Measurements from ENCODE around the gene KRT40. TPM values are rescaled to one million over a fixed set of nuclear protein-coding genes. Genes with fewer than 3 reads are reported as not detected.

The KRT40 gene
- total and polyA plus RNA-seq, 9 donors = not detected

DNA sequence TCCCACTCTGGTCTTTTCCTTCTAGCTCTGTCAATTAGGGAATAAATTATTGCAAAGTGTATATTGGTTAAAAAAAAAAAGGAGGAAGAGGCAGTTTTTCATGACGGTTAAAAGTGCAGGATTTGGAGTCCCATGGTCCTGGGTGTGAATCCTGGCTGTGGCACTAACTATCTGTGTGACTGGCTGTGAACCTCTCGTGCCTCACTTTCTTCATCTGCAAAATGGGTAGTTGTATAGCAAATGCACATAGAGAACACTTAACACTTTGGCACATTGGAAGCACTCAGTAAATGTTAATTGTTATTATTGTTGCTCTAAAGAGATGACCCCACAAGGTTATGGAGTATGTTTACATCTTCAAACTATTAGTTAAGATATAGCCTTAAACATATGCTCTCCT is 36.2 kb downstream of the KRT40 start:
- intact Hi-C loops (cut with DNase I) = no loop called here
- Histone ChIP-seq H3K9me3 (no peaks in the 10 kb centered on the region), H3K27ac (no peak overlapping the region), H3K27me3 (no peaks in the 10 kb centered on the region), H3K4me1 (ENCODE audit: insufficient read depth) (peaks cover 2% of the 10 kb centered on the region), H3K4me3 (no peak overlapping the region), H3K36me3 (no peaks in the 10 kb centered on the region)
- DNase-seq = no peak
- 79 to 88% (median 85%) methylated on average over 2 of the region's 2 CpGs for WGBS, 3 donors
- no peak for TF ChIP-seq EP300 (IDR thresholded peaks at IDR 0.05)
- TF ChIP-seq, protein P1, sequence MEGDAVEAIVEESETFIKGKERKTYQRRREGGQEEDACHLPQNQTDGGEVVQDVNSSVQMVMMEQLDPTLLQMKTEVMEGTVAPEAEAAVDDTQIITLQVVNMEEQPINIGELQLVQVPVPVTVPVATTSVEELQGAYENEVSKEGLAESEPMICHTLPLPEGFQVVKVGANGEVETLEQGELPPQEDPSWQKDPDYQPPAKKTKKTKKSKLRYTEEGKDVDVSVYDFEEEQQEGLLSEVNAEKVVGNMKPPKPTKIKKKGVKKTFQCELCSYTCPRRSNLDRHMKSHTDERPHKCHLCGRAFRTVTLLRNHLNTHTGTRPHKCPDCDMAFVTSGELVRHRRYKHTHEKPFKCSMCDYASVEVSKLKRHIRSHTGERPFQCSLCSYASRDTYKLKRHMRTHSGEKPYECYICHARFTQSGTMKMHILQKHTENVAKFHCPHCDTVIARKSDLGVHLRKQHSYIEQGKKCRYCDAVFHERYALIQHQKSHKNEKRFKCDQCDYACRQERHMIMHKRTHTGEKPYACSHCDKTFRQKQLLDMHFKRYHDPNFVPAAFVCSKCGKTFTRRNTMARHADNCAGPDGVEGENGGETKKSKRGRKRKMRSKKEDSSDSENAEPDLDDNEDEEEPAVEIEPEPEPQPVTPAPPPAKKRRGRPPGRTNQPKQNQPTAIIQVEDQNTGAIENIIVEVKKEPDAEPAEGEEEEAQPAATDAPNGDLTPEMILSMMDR (IDR thresholded peaks at IDR 0.05) = no peak
- no peak for TF ChIP-seq POLR2A (IDR thresholded peaks at IDR 0.05)

DNA sequence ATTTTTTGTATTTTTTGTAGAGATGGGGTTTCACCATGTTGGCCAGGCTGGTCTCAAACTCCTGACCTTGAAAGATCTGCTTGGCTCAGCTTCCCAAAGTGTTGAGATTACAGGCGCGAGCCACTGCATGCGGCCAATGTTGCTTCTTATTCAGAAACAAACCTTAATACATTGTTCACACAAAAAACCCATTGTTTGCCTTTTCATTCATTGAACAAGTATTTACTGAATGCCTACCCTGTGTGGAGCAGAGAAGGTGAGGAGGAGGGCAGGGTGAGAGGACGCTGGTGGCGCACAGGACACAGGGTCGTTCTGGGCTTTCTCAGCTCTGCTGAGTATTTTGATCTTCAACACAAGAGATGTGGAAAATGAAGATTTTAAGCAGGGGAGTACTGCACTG is 38.7 kb downstream of the KRT40 start:
- H3K4me1 ChIP-seq (ENCODE audit: insufficient read depth) = peaks cover 2% of the 10 kb centered on the region
- TF ChIP-seq, protein P1 (IDR thresholded peaks at IDR 0.05) = no peak
- no peak for TF ChIP-seq POLR2A (IDR thresholded peaks at IDR 0.05)
- TF ChIP-seq EP300 (IDR thresholded peaks at IDR 0.05) = no peak
- H3K9me3 ChIP-seq = no peaks in the 10 kb centered on the region
- intact Hi-C loops (cut with DNase I) = no loop called here
- H3K36me3 ChIP-seq = no peaks in the 10 kb centered on the region
- 62 to 66% (median 64%) methylated on average over 6 of the region's 6 CpGs for WGBS, 3 donors
- H3K4me3 ChIP-seq = no peak overlapping the region
- H3K27me3 ChIP-seq = no peaks in the 10 kb centered on the region
- H3K27ac ChIP-seq = no peak overlapping the region
- DNase-seq = no peak

DNA sequence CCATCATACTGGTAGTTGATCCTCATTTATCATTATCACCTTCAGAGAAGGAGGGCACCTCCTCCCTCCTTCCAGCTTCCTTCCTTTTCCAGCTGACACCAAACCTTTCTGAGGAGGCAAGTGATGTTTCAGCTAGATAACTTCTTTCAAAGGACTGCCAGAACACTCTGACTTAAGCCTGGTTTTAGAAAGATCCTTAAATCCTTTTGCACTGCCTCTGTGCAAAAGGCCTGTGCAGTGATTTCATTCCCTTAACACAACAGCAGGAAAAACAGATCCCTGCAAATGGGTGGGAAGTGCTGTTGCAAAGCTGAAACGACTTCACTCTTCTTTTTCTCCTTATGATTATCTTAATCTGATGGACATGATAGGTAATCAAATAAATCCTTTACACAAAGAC is 39.6 kb downstream of the KRT40 start:
- H3K27me3 ChIP-seq = no peaks in the 10 kb centered on the region
- intact Hi-C loops (cut with DNase I) = no loop called here
- no peak overlapping the region for H3K27ac ChIP-seq
- WGBS, 3 donors = 40 to 62% (median 45%) methylated on average over 1 of the region's 1 CpG
- DNase-seq = no peak
- H3K4me1 ChIP-seq (ENCODE audit: insufficient read depth) = peaks cover 1% of the 10 kb centered on the region
- no peaks in the 10 kb centered on the region for H3K36me3 ChIP-seq
- TF ChIP-seq, protein P1 (IDR thresholded peaks at IDR 0.05) = no peak
- TF ChIP-seq EP300 (IDR thresholded peaks at IDR 0.05) = no peak
- TF ChIP-seq POLR2A (IDR thresholded peaks at IDR 0.05) = no peak
- H3K4me3 ChIP-seq = no peak overlapping the region
- no peaks in the 10 kb centered on the region for H3K9me3 ChIP-seq

DNA sequence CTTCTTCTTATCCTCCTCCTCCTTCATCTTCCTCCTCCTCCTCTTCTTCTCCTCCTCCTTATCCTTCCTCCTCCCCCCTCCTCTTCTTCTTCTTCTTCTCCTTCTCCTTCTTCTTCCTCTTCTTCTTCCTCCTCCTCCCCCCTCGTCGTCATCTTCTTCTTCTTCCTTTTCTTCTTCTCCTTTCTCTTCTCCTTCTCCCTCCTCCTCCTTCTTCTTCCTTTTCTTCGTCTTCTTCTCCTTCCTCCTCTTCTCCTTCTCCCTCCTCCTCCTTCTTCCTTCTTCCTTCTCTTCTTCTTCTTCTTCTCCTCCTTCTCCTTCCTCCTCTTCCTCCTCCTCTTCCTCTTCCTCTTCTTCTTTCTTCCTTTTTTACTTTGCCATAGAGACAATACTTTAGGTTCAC is 41.6 kb downstream of the KRT40 start:
- no peak overlapping the region for H3K27ac ChIP-seq
- no peaks in the 10 kb centered on the region for H3K27me3 ChIP-seq
- H3K4me1 ChIP-seq (ENCODE audit: insufficient read depth) = no peaks in the 10 kb centered on the region
- no peaks in the 10 kb centered on the region for H3K9me3 ChIP-seq
- intact Hi-C loops (cut with DNase I) = no loop called here
- H3K36me3 ChIP-seq = no peaks in the 10 kb centered on the region
- WGBS, 3 donors = 89 to 91% (median 89%) methylated on average over 3 of the region's 3 CpGs
- no peak for DNase-seq
- H3K4me3 ChIP-seq = no peak overlapping the region
- TF ChIP-seq, protein P1 (IDR thresholded peaks at IDR 0.05) = no peak
- TF ChIP-seq EP300 (IDR thresholded peaks at IDR 0.05) (no peak), POLR2A (IDR thresholded peaks at IDR 0.05) (no peak)

DNA sequence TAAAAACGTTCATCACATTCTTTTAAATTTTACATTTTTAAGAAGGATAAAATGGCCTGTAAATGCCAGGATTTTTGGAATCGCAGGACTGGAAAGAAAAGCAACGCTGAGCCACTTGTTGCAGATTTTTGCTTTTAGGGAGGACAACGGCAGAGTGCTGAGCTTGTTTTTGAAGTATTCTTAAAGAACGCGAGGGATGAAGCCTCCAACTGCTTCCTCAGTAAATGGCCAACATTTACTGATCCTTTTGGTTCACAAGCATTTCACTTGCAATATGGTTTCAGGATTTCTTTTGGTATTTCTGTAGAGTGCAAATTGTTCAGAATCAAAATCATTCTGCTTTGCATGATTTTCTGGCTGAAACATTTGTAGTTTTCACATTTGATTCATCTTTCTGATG is 43.9 kb downstream of the KRT40 start:
- WGBS, 3 donors = 68 to 76% (median 74%) methylated on average over 6 of the region's 6 CpGs
- TF ChIP-seq POLR2A (IDR thresholded peaks at IDR 0.05) = no peak
- TF ChIP-seq, protein P1 (IDR thresholded peaks at IDR 0.05) = no peak
- TF ChIP-seq EP300 (IDR thresholded peaks at IDR 0.05) = no peak
- intact Hi-C loops (cut with DNase I) = no loop called here
- Histone ChIP-seq H3K36me3 (no peaks in the 10 kb centered on the region), H3K9me3 (no peaks in the 10 kb centered on the region), H3K27me3 (no peaks in the 10 kb centered on the region), H3K4me3 (no peak overlapping the region), H3K27ac (no peak overlapping the region), H3K4me1 (ENCODE audit: insufficient read depth) (no peaks in the 10 kb centered on the region)
- no peak for DNase-seq
